ENCODE measurements around the gene NAT10.

NAT10 gene

DNA sequence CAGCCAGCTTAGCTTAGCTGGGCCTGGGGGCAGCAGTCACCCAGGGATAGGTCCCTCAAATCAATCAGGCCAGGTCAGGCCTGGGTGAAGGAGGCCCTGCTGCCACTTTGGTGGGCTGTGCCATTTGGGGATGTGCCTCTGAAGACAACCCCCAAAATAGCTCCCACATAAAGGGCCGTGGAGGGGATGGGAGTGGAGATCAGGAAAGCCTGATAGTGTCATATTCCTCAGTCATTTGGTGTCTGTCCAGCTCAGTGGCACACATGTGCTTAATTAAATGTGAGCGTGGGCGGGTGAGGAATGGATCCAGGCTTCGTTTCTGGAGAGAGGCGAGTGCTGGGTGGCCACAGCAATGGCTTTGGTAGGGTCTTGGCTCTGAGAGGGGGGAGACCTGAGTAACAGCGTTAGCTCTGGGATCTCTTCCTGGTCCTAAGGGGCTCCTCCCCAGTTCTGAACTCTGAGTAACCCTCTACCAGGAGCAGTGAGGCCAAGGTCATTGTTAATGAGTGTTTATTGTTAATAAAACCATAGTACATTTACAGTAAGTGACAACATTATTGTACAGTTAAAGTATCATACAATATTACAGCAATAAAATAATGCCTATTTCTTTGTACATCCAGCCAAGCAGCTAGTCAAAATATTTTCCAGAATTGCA lies 45.2 kb downstream of the NAT10 start:
- no peak for DNase-seq

DNA sequence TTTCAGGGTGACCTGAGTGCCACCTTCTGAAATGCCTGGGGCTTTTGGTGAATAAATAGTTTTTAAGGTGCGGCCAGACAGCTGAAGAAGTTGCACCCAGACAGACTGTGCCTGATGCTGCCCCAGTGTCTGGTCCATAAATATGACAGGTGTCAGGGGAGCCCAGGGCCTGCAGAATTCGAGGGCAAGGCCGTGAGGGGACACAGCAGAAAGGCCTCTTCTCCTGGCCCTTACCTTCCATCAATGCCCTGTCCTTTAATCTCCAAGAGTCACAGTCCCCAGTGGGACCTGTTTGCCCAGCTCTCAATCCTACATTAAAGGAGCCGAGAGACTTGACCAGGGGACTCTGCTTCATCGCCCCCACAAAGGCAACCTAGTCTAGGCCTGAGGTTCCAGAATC lies 45.7 kb downstream of the NAT10 start:
- DNase-seq: no peak

DNA sequence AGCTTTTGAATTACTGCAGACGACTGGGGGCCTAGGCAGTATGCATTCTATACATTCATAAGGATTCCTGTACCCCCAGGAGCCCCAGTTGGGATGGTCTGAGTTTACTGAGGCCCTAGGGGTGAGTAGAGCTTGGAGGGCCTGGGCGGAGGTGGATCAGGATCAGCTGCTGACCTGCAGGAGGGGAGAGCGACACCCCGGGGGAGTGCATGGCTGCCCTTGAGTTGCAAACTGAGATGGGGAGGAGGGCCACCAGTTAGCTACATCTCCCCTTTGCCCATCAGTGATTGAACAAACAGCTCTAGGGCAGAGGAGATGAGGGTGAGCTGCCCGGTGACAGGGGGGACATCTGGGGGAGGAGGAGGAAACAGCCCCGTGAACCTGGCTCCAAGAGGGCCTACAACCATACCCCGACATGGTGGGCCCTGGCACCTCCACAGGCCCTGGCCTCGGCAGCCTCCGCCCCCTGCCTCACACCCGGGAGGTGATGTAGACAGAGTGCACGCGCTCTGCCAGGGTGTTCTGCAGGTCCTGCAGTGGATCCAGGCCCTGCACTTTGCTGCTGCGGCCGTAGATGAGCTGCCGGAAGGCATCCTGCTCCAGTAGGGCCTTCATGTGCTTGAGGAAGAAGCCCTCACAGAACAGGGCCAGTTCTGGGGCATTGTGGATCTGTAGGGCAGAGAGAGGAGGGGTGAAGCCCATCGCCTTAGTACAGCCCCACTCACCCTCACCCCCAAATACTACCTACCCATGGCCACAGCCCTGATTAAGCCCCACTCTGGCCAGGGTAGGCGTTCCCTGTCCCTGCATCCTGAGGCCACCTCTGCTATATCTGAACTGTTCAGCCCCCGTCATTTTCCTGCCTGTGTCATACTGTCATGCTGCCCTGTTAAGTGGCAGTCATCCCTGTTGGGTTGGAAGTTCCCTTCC lies 46.8 kb downstream of the NAT10 start:
- no peak for DNase-seq

DNA sequence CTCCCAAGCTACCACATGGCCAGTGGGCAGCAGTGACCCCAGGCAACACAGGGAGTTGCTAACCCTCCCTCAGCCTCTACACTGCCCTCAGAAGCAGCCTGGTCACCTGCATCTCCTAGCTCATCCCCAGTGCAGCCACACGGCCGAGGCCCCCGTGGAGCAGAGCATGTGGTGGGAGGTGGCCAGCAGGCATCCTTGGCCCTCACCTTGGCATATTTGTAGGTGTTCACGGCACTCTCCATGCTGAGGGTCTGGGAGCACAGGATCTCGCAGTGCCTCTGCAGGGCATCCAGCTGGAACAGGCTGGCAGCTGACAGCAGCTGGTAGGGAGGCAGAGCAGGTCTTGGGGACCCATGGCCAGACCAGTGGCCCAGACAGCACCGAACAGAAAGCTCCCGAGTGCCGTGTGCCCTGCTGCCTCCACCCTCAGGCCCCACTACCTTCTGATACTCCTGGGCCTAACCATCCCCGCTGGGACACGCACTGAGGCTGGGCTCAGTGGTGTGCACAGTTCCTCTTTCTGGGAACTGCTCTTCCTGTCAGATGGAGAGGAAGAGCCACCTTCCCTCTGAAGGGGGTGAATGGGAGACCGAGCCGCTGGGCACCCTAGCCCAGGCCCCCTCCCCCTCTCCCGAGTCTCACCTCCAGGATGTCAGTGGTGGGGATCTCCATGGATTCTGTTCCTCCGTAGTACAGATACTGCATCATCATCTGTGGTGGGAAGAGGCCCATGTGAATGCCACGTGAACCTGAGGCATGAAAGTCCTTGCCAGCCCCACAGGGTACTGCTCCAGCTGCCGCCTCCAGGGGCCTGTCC lies 48.8 kb downstream of the NAT10 start:
- DNase-seq: no peak

DNA sequence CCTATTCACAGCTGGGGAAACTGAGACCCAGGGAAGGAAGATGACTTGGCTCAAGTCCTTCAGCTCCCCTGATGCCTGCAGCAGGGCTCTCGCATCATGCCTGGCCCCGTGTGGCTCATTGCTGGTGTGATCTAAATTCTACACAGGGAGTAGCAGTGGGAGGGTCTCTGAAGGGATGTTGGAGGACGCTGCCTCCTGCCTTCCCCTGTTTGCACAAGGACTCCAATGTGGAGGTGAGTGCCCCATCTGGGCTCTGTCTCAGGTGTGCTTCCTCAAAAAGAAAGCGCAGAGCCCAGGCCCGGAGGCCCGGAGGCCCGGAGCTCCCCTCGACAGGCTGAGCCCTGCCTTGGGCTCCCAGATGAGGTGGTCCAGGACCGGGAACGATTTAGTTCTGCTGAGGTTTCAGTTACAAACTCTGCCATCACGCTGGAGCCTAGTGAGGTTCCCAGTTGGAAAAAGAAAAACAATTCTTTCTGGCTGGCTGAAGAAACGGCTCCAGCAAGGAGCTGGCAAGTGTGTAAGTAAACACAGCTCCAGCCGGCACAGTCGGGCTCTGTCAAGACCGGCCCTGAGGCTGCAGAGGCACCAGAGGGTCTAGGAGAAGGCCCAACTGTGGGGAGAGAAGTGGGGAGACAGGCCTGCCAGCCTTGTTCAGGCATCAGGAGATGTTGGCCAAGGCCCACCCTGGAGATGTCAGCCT lies 49.8 kb downstream of the NAT10 start:
- DNase-seq: no peak

DNA sequence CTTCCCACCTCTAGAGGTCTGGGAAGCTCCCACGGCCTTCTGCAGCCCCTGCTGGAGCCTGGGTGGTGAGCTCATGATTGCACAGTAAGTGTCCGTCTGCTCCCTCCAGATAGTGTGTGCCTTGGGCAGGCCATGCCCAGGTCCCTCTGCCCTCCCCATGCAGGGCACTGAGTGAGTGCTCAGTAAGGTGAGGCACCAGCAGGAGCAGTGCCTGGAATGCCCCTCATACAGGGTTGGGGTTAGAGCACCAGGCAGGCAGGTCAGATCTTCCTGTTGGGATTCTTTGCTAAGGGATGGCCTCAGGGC lies 50.3 kb downstream of the NAT10 start:
- no peak for DNase-seq

DNA sequence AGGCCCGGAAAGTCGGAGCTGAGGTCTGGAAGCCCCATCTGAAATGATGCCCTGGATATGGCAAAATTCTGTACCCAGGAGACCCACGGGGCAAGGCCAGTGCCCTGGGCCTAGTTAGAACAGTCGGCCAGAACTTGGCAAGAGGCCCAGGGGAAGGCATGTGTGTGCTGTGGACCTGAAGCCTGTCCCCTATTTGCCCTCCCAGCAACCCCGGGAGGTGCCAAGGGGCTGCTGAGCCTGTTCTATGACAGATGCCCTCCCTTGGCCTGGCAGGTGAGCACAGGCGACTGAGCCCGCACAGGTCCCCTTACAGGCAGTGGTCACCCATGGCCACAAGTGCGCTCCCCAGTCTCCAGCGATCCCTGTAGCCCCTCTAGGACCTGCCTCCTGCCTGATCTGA lies 51.7 kb downstream of the NAT10 start:
- DNase-seq: no peak

DNA sequence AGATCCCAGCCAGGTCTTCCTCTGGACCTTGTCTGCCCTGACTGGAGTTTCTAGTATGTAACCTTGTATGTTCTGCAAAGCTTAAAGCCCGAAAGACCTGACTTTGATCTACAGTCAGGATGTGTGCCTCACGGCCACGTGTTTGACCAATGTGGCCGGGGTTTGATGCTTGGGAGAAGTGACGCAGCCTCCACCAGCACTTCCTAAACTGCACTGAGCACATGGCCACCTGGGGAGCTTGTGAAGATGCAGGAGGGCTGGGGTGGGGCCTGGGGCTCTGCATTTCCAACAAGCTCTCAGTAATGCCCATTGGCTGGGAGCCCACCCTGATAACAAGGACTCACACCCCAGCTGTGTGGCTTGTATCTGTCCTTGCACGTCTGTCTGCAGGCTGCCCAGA lies 53.2 kb downstream of the NAT10 start:
- no peak for DNase-seq

DNA sequence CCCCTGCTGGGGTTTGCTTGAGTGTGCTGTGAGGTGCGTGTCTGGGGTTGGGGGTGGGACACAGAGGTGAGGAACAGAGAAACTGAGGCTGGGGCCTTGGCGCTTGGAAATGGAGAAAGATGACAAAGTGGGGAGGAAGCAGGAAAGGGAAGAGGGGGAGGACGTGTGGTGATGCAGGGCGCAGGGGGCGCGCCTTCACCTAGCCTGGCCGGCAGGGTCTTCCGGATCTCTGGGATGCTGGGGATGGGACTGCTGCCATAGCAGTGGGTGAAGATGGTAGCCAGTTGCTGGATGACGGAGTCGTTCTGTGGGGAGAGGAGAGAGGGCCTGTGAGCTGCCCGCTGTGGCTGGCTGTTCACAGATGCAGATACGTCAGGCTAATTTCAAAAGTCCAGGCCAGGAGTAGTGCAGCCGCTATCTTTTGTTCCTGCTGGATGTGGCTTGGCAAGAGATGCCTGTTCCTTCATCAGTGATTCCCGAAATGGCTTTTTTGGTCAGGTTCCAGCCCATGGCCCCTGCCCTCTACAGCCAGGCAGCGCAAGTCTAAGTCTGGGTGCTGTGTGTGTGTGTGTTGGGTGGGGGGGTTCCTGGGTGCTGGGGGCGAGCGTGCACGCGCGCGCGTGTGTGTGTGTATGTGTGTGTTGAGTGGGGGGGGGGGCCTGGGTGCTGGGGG lies 54.8 kb downstream of the NAT10 start:
- DNase-seq: no peak

DNA sequence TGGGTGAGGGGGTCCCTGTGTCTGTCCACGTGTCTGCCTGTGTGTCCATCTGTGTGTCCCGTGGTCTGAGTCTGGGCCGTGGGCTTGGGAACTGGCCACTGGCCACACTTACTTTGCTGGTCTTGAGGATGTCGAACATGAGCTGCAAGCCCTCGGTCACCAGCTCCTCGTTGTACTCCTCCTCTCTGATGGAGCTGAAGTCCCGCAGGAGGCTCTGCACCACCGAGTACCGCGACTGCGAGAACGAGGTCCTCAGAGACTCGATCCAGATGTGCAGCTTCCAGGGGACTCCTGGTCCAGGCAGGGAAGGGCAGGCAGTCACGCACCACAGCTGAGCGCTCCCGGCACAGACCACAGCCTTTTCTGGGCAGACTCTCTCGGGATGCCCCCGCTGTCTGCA lies 55.4 kb downstream of the NAT10 start:
- DNase-seq: no peak

DNA sequence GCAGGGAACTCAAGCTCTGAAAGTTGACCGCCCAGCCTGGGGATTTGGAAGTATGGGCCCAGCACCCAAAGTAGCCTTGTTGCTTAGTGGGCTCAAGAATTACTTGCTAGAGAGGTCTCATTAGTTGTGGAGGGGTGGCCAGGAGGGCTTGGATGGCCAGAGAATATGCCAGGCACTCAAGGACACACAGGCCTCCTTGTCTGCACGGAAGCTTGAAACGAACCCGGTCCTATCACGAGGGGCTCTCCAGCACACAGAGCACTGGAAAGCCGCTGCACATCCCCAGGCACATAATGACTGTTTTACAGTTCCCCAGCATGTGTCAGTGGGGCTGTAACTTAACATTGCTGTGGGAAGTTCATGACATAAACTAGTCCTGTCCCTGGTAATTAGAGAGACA lies 55.9 kb downstream of the NAT10 start:
- DNase-seq: no peak

DNA sequence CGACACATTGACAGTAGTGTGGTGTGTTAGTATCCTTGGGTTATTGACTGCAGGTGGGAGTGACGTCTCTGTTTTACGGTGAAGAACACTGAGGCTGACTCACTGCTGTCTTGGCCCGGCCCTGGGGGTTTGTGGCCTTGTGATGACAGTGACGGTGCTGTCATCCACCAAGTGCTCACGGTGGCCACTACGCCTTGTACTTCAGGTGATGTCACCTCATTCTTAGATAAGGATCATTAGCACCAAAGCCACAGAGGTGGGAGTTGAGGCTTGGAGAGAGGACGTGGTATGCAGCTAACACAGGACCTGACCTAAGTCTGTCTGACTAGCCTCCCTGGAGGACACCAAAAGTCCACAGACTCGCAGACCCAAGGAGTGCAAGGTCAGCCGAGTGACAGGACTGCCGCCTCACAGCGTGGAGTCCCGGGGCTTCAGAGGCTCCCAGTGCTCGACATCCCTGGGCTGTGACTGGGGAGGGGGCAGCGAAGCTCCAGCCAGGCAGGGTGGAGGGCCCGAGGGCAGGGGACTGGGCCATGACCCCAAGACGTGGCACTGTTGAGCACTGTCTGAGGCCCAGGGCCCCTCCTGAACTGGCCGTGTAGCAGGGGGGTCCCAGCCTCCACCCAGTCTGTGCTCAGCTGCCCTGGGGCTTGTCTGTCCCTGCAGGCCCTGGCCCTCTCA lies 56.5 kb downstream of the NAT10 start:
- no peak for DNase-seq

DNA sequence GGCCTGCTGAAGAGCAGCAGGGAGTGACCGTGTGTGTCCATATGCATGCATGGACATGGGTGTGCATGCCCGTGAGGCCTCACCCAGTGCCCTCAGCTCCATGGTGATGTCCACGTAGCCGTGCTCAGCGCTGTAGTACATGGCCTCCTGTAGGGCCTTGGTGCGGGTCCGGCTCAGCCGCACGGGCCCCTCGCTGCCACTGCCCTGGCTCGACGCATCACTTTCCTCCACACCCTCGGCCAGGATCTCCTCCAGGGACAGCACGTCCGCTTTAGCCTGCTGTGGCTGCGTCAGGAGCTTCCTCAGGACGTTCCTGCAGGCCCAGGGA lies 57.0 kb downstream of the NAT10 start:
- no peak for DNase-seq

DNA sequence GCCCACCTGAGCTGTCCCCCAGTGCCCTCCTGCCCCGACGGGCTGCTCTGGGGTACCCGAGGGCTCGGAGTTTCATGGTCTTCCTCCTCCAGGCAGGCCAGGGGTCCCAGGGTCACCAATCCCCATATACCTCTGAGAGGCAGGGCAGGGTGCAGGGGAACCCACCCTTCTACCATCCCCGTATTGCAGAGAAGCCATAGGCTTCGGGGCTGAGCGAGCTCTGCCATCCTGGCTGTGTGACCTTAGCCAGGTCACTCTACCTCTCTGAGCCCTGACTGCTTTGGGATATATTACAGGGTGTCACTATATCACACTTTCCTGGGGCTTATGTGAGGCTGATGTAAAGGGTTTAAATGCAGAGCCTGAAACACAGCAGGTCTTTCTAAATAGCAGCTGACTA lies 57.4 kb downstream of the NAT10 start:
- no peak for DNase-seq

DNA sequence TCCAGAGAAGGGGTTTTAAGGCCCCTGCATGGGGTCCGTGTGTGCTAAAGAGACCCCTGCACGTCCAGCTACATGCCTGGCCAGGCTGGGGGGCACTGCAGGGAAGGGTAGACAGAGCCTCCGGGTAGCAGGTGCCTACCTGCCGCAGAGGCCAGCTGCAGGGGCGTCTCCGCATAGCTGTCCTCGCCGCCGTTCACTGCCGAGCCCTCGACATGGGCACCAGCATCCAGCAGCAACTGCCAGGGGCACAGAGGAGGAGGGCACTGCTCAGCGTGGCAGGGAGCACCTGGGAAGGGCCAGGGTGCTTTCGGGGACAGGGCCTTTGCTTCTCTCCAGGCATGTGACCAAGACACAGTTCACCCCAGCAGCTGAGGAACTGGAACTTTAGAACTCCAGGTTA lies 59.7 kb downstream of the NAT10 start:
- no peak for DNase-seq

DNA sequence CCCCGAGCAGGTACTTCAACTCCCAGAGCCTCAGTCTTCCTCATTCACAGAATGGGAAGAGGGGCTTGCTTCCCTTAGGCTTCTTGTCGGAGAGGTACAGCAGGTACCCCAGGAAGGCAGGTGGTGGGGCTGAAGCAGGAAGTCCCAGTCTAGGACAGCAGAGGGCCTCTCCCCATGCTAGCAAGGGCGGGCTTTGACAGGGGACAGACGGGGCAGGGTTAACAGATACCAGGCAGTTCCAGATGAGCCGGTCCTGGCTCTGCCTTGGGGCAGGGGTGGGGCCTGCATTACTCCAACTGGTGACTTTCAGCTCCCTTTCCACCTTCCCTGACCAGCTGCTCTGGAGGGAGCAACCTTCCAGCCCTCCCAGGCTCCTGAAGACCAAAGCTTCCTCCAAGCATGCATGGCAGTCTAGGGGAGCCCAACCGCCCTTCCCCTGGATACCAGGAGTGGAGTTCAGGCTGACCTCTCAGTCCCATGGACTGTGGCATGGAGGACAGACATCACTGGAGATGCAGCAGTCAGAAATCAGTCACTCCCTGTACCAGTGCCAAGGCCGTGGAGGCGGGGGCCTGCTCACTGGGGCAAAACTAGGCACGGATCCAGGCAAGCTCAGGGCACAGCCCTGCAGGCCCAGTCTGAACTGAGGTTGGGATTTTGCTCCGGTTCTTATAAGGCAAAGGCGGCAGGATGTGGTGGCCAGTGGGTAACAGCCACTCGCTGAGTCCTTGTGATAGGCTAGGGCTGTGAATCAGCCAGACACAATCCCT lies 60.5 kb downstream of the NAT10 start:
- DNase-seq: no peak

DNA sequence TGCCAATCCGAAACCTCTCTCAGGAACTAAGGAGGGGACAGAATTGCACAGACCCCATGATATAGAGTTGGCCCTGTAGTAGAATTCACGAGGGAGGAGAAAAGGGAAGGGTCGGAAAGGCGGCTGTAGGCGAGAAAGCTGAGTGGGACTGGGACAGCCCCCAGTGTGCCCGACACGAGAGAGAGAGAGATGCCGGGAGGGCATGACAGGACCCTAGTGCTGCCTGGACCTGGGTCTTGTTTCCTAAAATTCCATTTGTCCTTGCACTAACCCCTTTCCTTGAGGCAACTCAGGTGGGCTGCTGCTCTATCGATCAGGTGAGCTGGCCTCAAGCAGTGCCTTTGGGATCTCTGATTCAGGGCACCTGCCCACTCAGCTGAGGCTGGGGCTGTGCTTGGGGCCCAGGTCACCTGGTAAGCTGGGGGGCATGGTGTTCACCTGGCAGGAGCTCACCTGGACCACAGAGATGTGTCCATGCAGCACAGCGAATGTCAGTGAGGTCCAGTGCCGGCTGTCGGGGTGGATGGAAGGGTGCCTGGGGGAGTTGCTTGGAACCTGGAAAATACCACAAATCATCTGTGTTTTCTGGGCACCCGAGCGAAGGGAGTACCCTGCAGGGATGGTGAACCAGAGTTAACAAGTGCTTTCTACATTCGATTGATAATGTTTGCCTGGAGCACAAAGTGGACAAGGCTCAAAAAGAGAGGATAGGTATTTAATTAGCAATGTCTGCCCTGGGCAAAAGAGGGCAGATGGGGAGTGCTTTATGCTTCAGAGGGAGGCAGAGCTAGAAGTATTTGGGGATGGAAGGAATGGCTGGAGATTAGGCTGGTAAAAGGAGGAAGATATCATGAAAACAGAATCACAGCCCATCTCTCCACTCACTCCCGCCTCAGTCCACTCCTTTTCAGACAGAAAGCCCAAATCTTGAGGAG lies 61.6 kb downstream of the NAT10 start:
- DNase-seq: no peak

DNA sequence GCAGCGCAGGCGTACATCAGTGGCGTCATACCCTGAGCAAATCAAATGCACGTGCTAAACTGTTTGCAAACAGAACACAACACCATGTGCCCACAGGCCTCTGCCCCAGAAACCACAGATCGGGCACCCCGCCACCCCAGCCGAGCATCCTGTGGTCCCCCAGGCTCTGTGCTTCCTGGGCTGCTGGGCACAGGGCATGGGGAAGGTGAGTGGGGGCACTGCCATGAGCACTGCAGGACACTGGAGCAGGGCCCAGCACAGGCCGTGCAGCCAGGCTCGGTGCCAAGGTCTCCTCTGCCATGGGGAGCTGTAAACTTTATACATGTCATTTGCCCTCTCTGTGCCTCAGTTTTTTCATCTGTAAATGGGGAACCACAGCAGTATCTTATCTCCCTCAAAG lies 62.5 kb downstream of the NAT10 start:
- no peak for DNase-seq

DNA sequence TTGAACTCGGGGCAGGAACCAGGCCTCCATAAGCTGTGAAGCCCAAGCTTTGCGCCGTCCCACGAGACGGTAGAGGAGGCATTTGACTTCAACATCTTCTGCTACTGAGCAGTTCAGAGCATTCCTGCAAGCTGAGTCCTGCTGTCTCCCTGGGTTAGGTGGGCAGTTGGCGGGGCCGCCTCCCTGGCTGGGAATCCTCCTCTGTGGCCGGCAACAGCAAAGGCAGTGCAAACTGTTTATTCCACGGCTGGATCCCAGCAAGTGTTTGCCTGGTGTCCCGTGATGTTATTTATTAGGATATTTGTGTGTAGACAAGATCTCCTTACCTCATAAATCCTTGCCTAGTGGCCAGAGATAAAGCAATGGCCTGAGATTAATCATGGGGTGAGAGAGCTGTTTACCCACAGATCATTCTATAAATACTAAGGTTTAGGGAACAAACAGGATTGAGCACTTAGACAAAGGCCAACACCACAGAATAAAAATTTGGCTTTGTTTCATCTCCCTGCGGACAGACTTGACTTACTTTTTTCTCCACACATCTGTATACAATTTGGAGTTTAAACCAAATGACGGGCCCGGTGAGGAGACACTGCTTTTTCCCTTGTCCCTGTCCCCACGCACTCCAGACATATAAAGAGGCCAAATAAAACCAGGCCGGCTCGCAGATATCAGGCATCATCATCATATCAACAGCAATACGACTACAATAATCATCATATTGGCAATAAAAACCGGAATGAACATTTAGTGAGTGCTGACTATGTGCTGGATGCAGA lies 63.4 kb downstream of the NAT10 start:
- no peak for DNase-seq

Data from GOT3 (cell line).